Muscle of leg (tissue), 11 donors: ENCODE measurements around the gene ENPP4. TPM values are rescaled to one million over a fixed set of nuclear protein-coding genes. Genes with fewer than 3 reads are reported as not detected.
"Not testable (repeated sequence)": the region's sequence is repeated elsewhere in the genome, so short reads cannot be mapped to it uniquely, and the experiment has no call there.

ENCODE experiments used
- DNase-seq: peaks from one replicate; pipeline ENCODE4 v3.0.0; 2013
- H3K27ac ChIP-seq: one replicate; pipeline ENCODE4 v1.5.1; 2013; ENCODE audit warnings: mild to moderate bottlenecking, low read length, control low read depth
- H3K27me3 ChIP-seq: one replicate; pipeline ENCODE4 v1.6.1; 2013; ENCODE audit warnings: low read length; ENCODE audit not compliant: control insufficient read depth, insufficient read depth
- H3K36me3 ChIP-seq: one replicate; pipeline ENCODE4 v1.6.1; 2013; ENCODE audit warnings: low read length; ENCODE audit not compliant: control insufficient read depth, insufficient read depth
- H3K4me1 ChIP-seq: one replicate; pipeline ENCODE4 v1.6.1; 2013; ENCODE audit warnings: low read length; ENCODE audit not compliant: control insufficient read depth, insufficient read depth
- H3K4me3 ChIP-seq: one replicate; pipeline ENCODE4 v1.5.1; 2013; ENCODE audit warnings: low read length, control low read depth
- H3K9me3 ChIP-seq: replicated peaks from 2 replicates; pipeline ENCODE4 v1.6.1; 2013; ENCODE audit warnings: low read depth, low read length; ENCODE audit not compliant: control insufficient read depth
- WGBS: methylation state at CpG from one replicate; pipeline ENCODE4 v1.1.5; 2013; ENCODE audit warnings: missing lambda C conversion rate; ENCODE audit not compliant: insufficient coverage; 5-methylcytosine and 5-hydroxymethylcytosine counted together
- polyA plus RNA-seq, 8 donors: library from polyadenylated mRNA; unstranded; fragments of 120-200 nt; gene quantifications; one replicate each; pipeline versions ENCODE4 v1.2.1 to v1.2.3, GENCODE V29; 2013; ENCODE audit warnings: inconsistent platforms in 1 of 8, low replicate concordance in 1 of 8; ENCODE audit not compliant: insufficient read length in 8 of 8, insufficient read depth in 1 of 8
- total RNA-seq: library from RNA; stranded (reverse); fragments of 120-200 nt; gene quantifications from one replicate; pipeline ENCODE4 v1.2.4, GENCODE V29; 2013

The ENPP4 gene
- total and polyA plus RNA-seq, 9 donors: 23.1 to 53.5 (median 37.8) TPM

DNA sequence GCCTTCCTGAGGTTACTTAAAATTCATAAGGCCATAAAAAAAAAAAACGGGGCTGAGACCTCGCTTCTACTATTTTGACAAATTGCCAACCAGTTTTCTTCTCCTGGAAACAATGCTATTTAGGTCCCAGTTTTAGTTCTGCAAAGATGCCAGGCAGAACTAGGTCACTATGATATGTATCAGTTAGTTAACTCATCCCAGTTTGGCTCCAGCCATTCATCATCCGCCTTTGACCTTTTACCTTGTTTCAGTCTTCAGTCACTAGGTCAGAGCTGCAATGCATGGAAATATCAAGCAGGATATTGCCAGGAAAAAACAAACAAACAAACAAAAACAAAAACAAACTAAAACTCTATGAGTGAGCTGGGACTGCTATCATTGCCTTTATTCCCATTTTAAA is 29.8 kb upstream of the ENPP4 start:
- Histone ChIP-seq H3K36me3 (peaks cover 4% of the 10 kb centered on the region), H3K4me3 (no peak overlapping the region), H3K4me1 (peaks cover 4% of the 10 kb centered on the region), H3K27me3 (no peaks in the 10 kb centered on the region), H3K9me3 (peaks cover 7% of the 10 kb centered on the region), H3K27ac (no peak overlapping the region)
- no peak for DNase-seq
- no CpG with 5 or more reads among the region's 3 CpGs for WGBS

GRCh38 chr6:46102123-46102522 is 27.7 kb upstream of the ENPP4 start:
- WGBS: no CpG with 5 or more reads among the region's 3 CpGs
- Histone ChIP-seq H3K27ac (no peak overlapping the region), H3K9me3 (peaks cover 1% of the 10 kb centered on the region), H3K36me3 (peaks cover 4% of the 10 kb centered on the region), H3K4me1 (peaks cover 7% of the 10 kb centered on the region), H3K4me3 (no peak overlapping the region), H3K27me3 (no peaks in the 10 kb centered on the region)
- no peak for DNase-seq

- H3K36me3 ChIP-seq: peaks cover 4% of the 10 kb centered on the region
- H3K4me1 ChIP-seq: peaks cover 6% of the 10 kb centered on the region
- H3K27ac ChIP-seq: peak overlapping the region; percentile 72
- no peak for DNase-seq
- peak overlapping the region; percentile 35 for H3K4me3 ChIP-seq
- H3K9me3 ChIP-seq: peaks cover 3% of the 10 kb centered on the region
- no peaks in the 10 kb centered on the region for H3K27me3 ChIP-seq
Measured at GRCh38 chr6:46103441-46104115, 26.2 kb upstream of the ENPP4 start.

DNA sequence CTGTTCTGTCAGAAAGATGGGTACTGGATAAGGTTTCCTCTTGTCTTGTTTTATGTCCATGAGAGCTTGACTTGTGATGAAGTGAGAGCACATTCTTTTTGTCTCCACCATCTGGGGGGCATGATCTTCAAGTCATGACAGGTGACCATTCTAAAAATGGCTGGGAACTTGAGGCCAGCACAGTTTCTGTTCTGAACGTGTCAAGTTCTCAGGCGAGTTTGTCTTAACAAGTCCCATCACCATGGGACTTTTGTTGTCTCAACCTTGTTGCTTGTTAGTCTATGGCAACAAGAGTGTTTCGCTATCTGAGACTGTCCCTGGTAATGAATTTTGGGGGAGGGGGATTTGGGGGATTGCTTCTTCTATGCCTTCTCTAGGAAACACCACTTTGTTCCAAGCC is 25.6 kb upstream of the ENPP4 start:
- no CpG with 5 or more reads among the region's 3 CpGs for WGBS
- Histone ChIP-seq H3K27ac (peak overlapping the region; percentile 75), H3K4me3 (peak overlapping the region; percentile 35), H3K9me3 (peaks cover 3% of the 10 kb centered on the region), H3K27me3 (no peaks in the 10 kb centered on the region), H3K36me3 (peaks cover 4% of the 10 kb centered on the region), H3K4me1 (peaks cover 4% of the 10 kb centered on the region)
- peak; percentile 72 for DNase-seq

- WGBS: 88% methylated on average over 1 of the region's 1 CpG
- Histone ChIP-seq H3K27me3 (no peaks in the 10 kb centered on the region), H3K9me3 (peaks cover 3% of the 10 kb centered on the region), H3K4me3 (peak overlapping the region; percentile 19), H3K36me3 (peaks cover 4% of the 10 kb centered on the region), H3K27ac (peak overlapping the region; percentile 75), H3K4me1 (peaks cover 4% of the 10 kb centered on the region)
- peak; percentile 44 for DNase-seq
Measured at GRCh38 chr6:46105568-46105967, 24.2 kb upstream of the ENPP4 start.

DNA sequence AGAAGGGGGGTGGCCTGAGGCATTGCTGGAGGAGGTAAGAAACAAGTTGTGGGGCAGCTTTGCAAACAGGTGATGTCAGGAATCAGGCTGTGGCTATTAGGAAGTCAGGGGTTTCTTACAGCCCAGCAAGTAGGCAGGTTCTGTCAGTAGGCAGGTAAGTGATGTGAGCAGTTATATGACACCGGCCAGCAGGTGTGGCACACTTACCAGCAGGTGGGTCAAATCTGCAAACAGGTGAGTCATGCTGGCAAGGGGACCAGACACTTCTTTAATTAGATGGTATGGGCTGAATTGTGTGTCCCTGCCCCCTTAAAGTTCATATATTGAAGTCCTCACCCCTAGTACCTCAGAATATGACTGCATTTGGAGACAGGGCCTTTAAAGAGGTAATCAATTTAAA is 16.4 kb upstream of the ENPP4 start:
- WGBS: 80% methylated on average over 1 of the region's 1 CpG
- Histone ChIP-seq H3K36me3 (no peaks in the 10 kb centered on the region), H3K4me1 (no peaks in the 10 kb centered on the region), H3K27me3 (no peaks in the 10 kb centered on the region), H3K9me3 (no peaks in the 10 kb centered on the region), H3K27ac (no peak overlapping the region), H3K4me3 (no peak overlapping the region)
- no peak for DNase-seq

DNA sequence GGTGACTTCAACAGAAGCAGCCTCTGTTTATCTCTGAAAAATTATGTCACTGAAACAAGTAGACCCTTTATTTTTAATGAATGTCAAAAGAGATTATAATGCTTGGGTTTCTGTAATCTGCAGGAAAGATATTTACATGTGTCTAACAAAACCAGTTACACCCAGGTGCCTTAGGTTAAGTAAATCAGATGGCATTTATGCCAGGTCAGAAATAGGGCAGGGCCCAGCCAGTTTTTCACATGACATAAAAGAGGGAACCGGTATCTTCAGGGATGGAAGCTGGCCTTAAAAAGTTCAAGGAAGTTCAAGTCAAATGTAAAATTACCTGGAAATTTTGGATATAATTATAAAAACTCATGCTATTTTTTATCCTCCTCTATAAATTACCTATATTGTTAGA is 14.2 kb upstream of the ENPP4 start:
- Histone ChIP-seq H3K27ac (no peak overlapping the region), H3K4me3 (no peak overlapping the region), H3K27me3 (no peaks in the 10 kb centered on the region), H3K9me3 (no peaks in the 10 kb centered on the region), H3K36me3 (no peaks in the 10 kb centered on the region), H3K4me1 (no peaks in the 10 kb centered on the region)
- WGBS: no CpG with 5 or more reads among the region's 1 CpG
- no peak for DNase-seq

- no peaks in the 10 kb centered on the region for H3K27me3 ChIP-seq
- no peak overlapping the region for H3K27ac ChIP-seq
- no peak overlapping the region for H3K4me3 ChIP-seq
- H3K36me3 ChIP-seq: no peaks in the 10 kb centered on the region
- whole genome bisulfite sequencing: no CpG with 5 or more reads among the region's 2 CpGs
- DNase-seq: no peak
- H3K9me3 ChIP-seq: no peaks in the 10 kb centered on the region
- no peaks in the 10 kb centered on the region for H3K4me1 ChIP-seq
Measured at GRCh38 chr6:46116289-46116688, 13.5 kb upstream of the ENPP4 start.

GRCh38 chr6:46118157-46118556 is 11.6 kb upstream of the ENPP4 start:
- Histone ChIP-seq H3K27me3 (no peaks in the 10 kb centered on the region), H3K9me3 (no peaks in the 10 kb centered on the region), H3K27ac (no peak overlapping the region), H3K4me1 (no peaks in the 10 kb centered on the region), H3K36me3 (no peaks in the 10 kb centered on the region), H3K4me3 (no peak overlapping the region)
- DNase-seq: no peak
- no CpG with 5 or more reads among the region's 1 CpG for WGBS

- H3K9me3 ChIP-seq: no peaks in the 10 kb centered on the region
- H3K4me3 ChIP-seq: no peak overlapping the region
- H3K27me3 ChIP-seq: no peaks in the 10 kb centered on the region
- no peak for DNase-seq
- no peaks in the 10 kb centered on the region for H3K4me1 ChIP-seq
- 65% methylated on average over 2 of the region's 3 CpGs for WGBS
- no peaks in the 10 kb centered on the region for H3K36me3 ChIP-seq
- no peak overlapping the region for H3K27ac ChIP-seq
Measured at GRCh38 chr6:46118836-46119235, 11.0 kb upstream of the ENPP4 start.

GRCh38 chr6:46119679-46120078 is 10.1 kb upstream of the ENPP4 start:
- H3K27me3 ChIP-seq, DNase-seq, H3K9me3 ChIP-seq, H3K4me1 ChIP-seq, H3K27ac ChIP-seq, H3K36me3 ChIP-seq, H3K4me3 ChIP-seq: not testable (repeated sequence)
- WGBS: 77% methylated on average over 3 of the region's 5 CpGs
